ENCODE measurements around the gene NCK1. TPM values are rescaled to one million over a fixed set of nuclear protein-coding genes. Genes with fewer than 3 reads are reported as not detected.

NCK1 gene
- total and polyA plus RNA-seq, 7 donors = 16.2 to 33.4 (median 25.4) TPM

GRCh38 chr3:136988651-136989050 is 126.6 kb downstream of the NCK1 start:
- Histone ChIP-seq H3K4me3 (no peak overlapping the region), H3K4me1 (no peaks in the 10 kb centered on the region), H3K27ac (no peak overlapping the region), H3K36me3 (ENCODE audit: insufficient read depth in 1 of 2, low read depth in 1 of 2) (no peaks in the 10 kb centered on the region), H3K27me3 (ENCODE audit: insufficient read depth in 3 of 3, low read length in 2 of 3) (no peaks in the 10 kb centered on the region), H3K9me3 (no peaks in the 10 kb centered on the region)
- ATAC-seq = no peak
- intact Hi-C loops (cut with DNase I) = no loop called here
- 77 to 100% (median 93%) methylated on average over 2 of the region's 2 CpGs for WGBS, 3 donors
- no peak for TF ChIP-seq CTCF (IDR thresholded peaks at IDR 0.05)
- DNase-seq = no peak

- Histone ChIP-seq H3K4me1 (peaks cover 12% of the 10 kb centered on the region), H3K9me3 (no peaks in the 10 kb centered on the region), H3K4me3 (no peak overlapping the region), H3K27ac (no peak overlapping the region), H3K27me3 (ENCODE audit: insufficient read depth in 3 of 3, low read length in 2 of 3) (no peaks in the 10 kb centered on the region), H3K36me3 (ENCODE audit: insufficient read depth in 1 of 2, low read depth in 1 of 2) (no peaks in the 10 kb centered on the region)
- 87 to 92% (median 89%) methylated on average over 4 of the region's 4 CpGs for WGBS, 3 donors
- ATAC-seq = no peak
- no peak for DNase-seq
- intact Hi-C loops (cut with DNase I) = loop anchor here in 1 of 2 donors (10.0 kb wide), 1 partner anchor 125 kb away; the partner anchor contains the start of gene NCK1
- TF ChIP-seq CTCF (IDR thresholded peaks at IDR 0.05) = no peak
These were observed 127.9 kb downstream of the NCK1 start for GRCh38 chr3:136989781-136990524.

- H3K4me3 ChIP-seq = no peak overlapping the region
- WGBS, 3 donors = 90 to 95% (median 93%) methylated on average over 4 of the region's 4 CpGs
- ATAC-seq = no peak
- H3K4me1 ChIP-seq = peaks cover 19% of the 10 kb centered on the region
- no peak overlapping the region for H3K27ac ChIP-seq
- no peaks in the 10 kb centered on the region for H3K27me3 ChIP-seq (ENCODE audit: insufficient read depth in 3 of 3, low read length in 2 of 3)
- DNase-seq = no peak
- no peak for TF ChIP-seq CTCF (IDR thresholded peaks at IDR 0.05)
- intact Hi-C loops (cut with DNase I) = loop anchor here in 1 of 2 donors (10.0 kb wide), 1 partner anchor 126 kb away; the partner anchor contains the start of gene NCK1
- H3K36me3 ChIP-seq (ENCODE audit: insufficient read depth in 1 of 2, low read depth in 1 of 2) = no peaks in the 10 kb centered on the region
- H3K9me3 ChIP-seq = no peaks in the 10 kb centered on the region
These were observed 128.8 kb downstream of the NCK1 start for GRCh38 chr3:136990826-136991225.

GRCh38 chr3:136992115-136992514 is 130.1 kb downstream of the NCK1 start:
- DNase-seq (no peak), ATAC-seq (no peak)
- Histone ChIP-seq H3K27me3 (ENCODE audit: insufficient read depth in 3 of 3, low read length in 2 of 3) (no peaks in the 10 kb centered on the region), H3K4me1 (peaks cover 19% of the 10 kb centered on the region), H3K27ac (no peak overlapping the region), H3K9me3 (no peaks in the 10 kb centered on the region), H3K4me3 (no peak overlapping the region), H3K36me3 (ENCODE audit: insufficient read depth in 1 of 2, low read depth in 1 of 2) (no peaks in the 10 kb centered on the region)
- intact Hi-C loops (cut with DNase I) = loop anchor here in 1 of 2 donors (10.0 kb wide), 1 partner anchor 127 kb away; the partner anchor contains the start of gene NCK1
- TF ChIP-seq CTCF (IDR thresholded peaks at IDR 0.05) = no peak
- 98 to 100% (median 98%) methylated on average over 2 of the region's 2 CpGs for WGBS, 3 donors
